ENCODE data around the gene CBFA2T2.
"Not testable (repeated sequence)": the region's sequence is repeated elsewhere in the genome, so short reads cannot be mapped to it uniquely, and the experiment has no call there.

Gene CBFA2T2

GRCh38 chr20:33553516-33553915, 63.6 kb downstream of the CBFA2T2 start:
- DNase-seq = no peak

GRCh38 chr20:33554914-33555420, 65.1 kb downstream of the CBFA2T2 start:
- no peak for DNase-seq

GRCh38 chr20:33555755-33556154, 65.9 kb downstream of the CBFA2T2 start:
- no peak for DNase-seq

- no peak for DNase-seq
These were observed 66.3 kb downstream of the CBFA2T2 start for GRCh38 chr20:33556246-33556645.

GRCh38 chr20:33558348-33559144, 68.7 kb downstream of the CBFA2T2 start:
- no peak for DNase-seq

- DNase-seq = no peak
These were observed 69.3 kb downstream of the CBFA2T2 start for GRCh38 chr20:33559212-33559611.

- DNase-seq = no peak
These were observed 70.1 kb downstream of the CBFA2T2 start for GRCh38 chr20:33560026-33560425.

- not testable (repeated sequence) for DNase-seq
These were observed 71.2 kb downstream of the CBFA2T2 start for GRCh38 chr20:33561053-33561452.

- DNase-seq = no peak
These were observed 72.1 kb downstream of the CBFA2T2 start for GRCh38 chr20:33561692-33562601.

GRCh38 chr20:33563788-33564187, 73.9 kb downstream of the CBFA2T2 start:
- DNase-seq = no peak

- DNase-seq = no peak
These were observed 77.1 kb downstream of the CBFA2T2 start for GRCh38 chr20:33566781-33567603.

GRCh38 chr20:33567949-33568348, 78.1 kb downstream of the CBFA2T2 start:
- DNase-seq = no peak

GRCh38 chr20:33568378-33568777, 78.5 kb downstream of the CBFA2T2 start:
- DNase-seq = no peak

GRCh38 chr20:33568868-33569801, 79.2 kb downstream of the CBFA2T2 start:
- DNase-seq = no peak

- no peak for DNase-seq
These were observed 80.0 kb downstream of the CBFA2T2 start for GRCh38 chr20:33569802-33570391.

GRCh38 chr20:33570743-33571142, 80.8 kb downstream of the CBFA2T2 start:
- no peak for DNase-seq

- DNase-seq = not testable (repeated sequence)
These were observed 83.4 kb downstream of the CBFA2T2 start for GRCh38 chr20:33573268-33573667.

GRCh38 chr20:33575282-33575681, 85.4 kb downstream of the CBFA2T2 start:
- no peak for DNase-seq

- DNase-seq = no peak
These were observed 86.7 kb downstream of the CBFA2T2 start for GRCh38 chr20:33576432-33577125.

- DNase-seq = no peak
These were observed 88.6 kb downstream of the CBFA2T2 start for GRCh38 chr20:33578510-33578909.

GRCh38 chr20:33583143-33583542, 93.2 kb downstream of the CBFA2T2 start:
- no peak for DNase-seq
